HG02870 (cell line): ENCODE results near the gene CCNF.
"Not testable (repeated sequence)": the region's sequence is repeated elsewhere in the genome, so short reads cannot be mapped to it uniquely, and the experiment has no call there.

Source experiments
- ATAC-seq: cut with Tn5 transposase; IDR thresholded peaks from one replicate; pipeline ENCODE4 v1.9.1; 2021; ENCODE audit warnings: mild to moderate bottlenecking, moderate library complexity; ENCODE audit not compliant: unreplicated experiment

CCNF gene

GRCh38 chr16:2427526-2427925, 1.7 kb upstream of the CCNF start:
- no peak for ATAC-seq

GRCh38 chr16:2428051-2428783, 1.0 kb upstream of the CCNF start:
- no peak for ATAC-seq

- ATAC-seq, result no peak
These were observed 538 bp upstream of the CCNF start for GRCh38 chr16:2428784-2429033.

GRCh38 chr16:2429771-2430663, 770 bp downstream of the CCNF start:
- ATAC-seq, result no peak

- ATAC-seq, result no peak
These were observed 3.0 kb downstream of the CCNF start for GRCh38 chr16:2432286-2432685.

GRCh38 chr16:2432801-2433505, 3.7 kb downstream of the CCNF start:
- no peak for ATAC-seq

- not testable (repeated sequence) for ATAC-seq
These were observed 6.0 kb downstream of the CCNF start for GRCh38 chr16:2435236-2435635.

- no peak for ATAC-seq
These were observed 6.9 kb downstream of the CCNF start for GRCh38 chr16:2436110-2436509.

GRCh38 chr16:2437032-2437790, 8.0 kb downstream of the CCNF start:
- ATAC-seq, result no peak

- no peak for ATAC-seq
These were observed 8.9 kb downstream of the CCNF start for GRCh38 chr16:2438121-2438520.

- ATAC-seq, result no peak
These were observed 10.4 kb downstream of the CCNF start for GRCh38 chr16:2439598-2439997.

- not testable (repeated sequence) for ATAC-seq
These were observed 12.0 kb downstream of the CCNF start for GRCh38 chr16:2441143-2441804.

GRCh38 chr16:2443555-2443954, 14.3 kb downstream of the CCNF start:
- ATAC-seq, result no peak

- ATAC-seq, result no peak
These were observed 18.8 kb downstream of the CCNF start for GRCh38 chr16:2447920-2448583.

GRCh38 chr16:2449118-2449517, 19.9 kb downstream of the CCNF start:
- ATAC-seq, result no peak

GRCh38 chr16:2450535-2450934, 21.3 kb downstream of the CCNF start:
- no peak for ATAC-seq

- no peak for ATAC-seq
These were observed 21.7 kb downstream of the CCNF start for GRCh38 chr16:2450975-2451381.

- ATAC-seq, result no peak
These were observed 22.6 kb downstream of the CCNF start for GRCh38 chr16:2451851-2452320.

GRCh38 chr16:2452650-2453049, 23.4 kb downstream of the CCNF start:
- ATAC-seq, result no peak
